HG02763 (cell line): ENCODE measurements around the gene SLAMF7.
"Not testable (repeated sequence)": the region's sequence is repeated elsewhere in the genome, so short reads cannot be mapped to it uniquely, and the experiment has no call there.

Experiments used
- ATAC-seq: cut with Tn5 transposase; IDR thresholded peaks from one replicate; pipeline ENCODE4 v1.9.1; 2021; ENCODE audit warnings: mild to moderate bottlenecking, moderate library complexity; ENCODE audit not compliant: unreplicated experiment

SLAMF7 gene

GRCh38 chr1:160720356-160721085, 18.5 kb upstream of the SLAMF7 start:
- no peak for ATAC-seq

DNA sequence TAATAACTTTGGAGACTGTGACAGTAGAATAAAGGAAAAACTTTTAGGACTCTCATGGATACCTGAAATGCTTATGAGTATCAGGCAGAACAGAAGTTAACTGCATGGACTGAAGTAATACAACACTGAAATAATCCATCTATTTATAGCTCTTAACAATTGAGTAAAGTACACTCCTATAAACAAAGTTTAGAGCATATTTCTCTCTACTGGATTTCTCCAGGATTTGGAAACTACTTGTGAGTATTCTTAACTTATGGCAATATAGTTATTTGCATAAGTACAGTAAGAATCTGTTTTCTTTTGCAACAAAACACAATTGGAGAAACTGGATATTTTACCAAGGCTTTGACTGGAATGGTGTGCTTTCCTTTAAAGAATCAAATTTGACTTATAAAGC, 17.6 kb upstream of the SLAMF7 start:
- ATAC-seq: no peak

- no peak for ATAC-seq
Observed at GRCh38 chr1:160722726-160723125, 16.3 kb upstream of the SLAMF7 start.

DNA sequence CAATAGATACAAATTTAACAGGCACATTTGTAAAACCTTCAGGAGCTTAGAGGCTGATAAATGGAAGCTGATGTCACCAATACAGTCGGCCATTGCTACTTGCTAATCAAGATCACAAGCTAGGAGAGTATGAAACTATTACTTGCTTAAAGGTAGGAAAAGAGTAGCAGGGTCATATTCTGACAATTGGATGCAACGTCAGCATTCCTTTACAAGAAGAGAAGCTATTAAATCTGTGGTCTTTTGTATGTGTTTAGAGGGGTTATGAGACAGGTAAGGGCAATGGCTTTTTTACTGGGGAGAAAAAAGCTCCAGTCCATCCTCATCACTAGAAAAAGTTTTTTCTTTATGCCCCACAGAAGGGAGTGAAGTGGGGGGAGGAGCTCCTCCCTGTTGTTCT, 15.7 kb upstream of the SLAMF7 start:
- no peak for ATAC-seq

DNA sequence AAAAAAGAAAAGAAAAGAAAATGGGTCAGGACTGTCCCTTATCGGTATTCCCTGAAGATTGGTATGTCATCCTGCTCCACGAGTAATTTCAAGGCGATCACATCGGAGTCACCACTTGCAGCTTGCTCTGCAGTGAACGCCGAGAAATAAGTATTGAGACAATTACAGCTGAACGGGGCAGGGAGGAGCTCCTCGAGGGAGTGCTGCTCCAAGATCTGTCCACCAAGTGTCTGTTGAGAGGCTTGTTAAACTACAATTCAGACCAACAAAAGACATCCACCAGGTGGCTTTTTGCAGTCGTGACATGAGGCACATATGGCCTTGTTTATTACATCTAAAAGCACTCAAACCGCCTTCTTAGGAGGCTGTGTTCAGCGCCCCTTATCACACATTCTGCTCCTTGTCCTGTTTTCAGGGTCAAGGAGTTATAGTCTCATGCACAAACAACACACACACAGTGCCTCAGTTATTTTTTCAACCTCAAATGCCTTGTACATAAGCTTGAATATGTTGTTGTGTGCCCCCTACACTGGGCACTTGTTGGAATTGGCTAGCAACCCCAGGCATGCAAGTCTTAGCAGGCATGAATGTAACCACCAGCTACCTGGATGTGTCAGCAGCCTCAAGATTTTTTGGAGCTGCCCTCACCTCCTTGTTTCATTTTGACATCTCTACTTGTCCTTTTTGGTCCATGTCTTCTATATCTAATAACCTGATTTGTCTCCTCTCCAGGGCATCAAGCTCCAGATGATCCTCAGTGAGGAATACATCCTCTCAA, 14.4 kb upstream of the SLAMF7 start:
- ATAC-seq: no peak

- peak; percentile 10 for ATAC-seq
Observed at GRCh38 chr1:160726114-160726497, 12.9 kb upstream of the SLAMF7 start.

DNA sequence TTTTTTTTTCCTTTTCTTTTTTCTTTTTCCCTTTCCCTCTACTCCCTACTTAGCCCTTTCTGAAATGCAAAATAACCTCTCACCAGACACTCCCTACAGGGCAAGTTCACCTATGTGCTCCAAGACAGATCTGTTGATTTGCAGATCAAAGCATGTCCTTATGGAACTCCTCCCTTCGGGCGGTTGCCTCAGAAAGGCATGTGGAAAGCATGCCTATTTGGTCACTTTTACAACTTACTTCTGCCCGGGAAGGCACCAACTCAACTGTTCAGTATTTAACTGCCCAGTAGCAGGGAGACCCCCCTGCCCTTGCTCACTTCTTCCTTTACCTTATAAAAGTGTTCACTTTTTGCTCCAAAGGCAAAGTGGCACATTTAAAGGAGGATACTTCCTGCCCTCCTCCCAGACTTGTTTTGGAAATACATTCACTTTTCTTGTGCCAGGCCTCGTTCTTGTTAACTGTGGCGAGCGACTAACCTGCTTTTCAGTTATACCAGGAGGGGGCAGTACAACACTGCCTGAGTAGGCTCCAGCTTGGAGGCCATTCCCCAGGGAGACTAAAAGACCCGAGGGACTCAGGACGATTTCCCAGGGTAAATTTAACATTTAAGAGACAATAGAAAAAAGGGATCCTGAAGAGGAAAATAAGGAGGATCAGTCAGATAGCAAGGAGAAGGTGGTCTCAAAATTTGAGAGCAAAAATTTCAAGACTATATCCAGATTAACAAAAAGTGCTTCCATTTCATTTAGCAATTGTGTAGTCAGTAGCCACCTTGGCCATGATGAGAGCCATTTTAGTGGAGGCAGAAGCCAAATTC, 12.3 kb upstream of the SLAMF7 start:
- ATAC-seq: peak; percentile 64

GRCh38 chr1:160727316-160727640, 11.8 kb upstream of the SLAMF7 start:
- no peak for ATAC-seq

DNA sequence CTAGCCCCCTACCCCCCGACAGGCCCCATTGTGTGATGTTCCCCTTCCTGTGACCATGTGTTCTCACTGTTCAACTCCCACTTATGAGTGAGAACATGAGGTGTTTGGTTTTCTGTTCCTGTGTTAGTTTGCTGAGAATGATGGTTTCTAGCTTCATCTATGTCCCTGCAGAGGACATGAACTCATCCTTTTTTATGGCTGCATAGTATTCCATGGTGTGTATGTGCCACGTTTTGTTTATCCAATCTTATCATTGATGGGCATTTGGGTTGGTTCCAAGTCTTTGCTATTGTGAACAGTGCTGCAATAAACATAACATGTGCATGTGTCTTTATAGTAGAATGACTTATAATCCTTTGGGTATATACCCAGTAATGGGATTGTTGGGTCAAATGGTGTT, 7.5 kb upstream of the SLAMF7 start:
- not testable (repeated sequence) for ATAC-seq

DNA sequence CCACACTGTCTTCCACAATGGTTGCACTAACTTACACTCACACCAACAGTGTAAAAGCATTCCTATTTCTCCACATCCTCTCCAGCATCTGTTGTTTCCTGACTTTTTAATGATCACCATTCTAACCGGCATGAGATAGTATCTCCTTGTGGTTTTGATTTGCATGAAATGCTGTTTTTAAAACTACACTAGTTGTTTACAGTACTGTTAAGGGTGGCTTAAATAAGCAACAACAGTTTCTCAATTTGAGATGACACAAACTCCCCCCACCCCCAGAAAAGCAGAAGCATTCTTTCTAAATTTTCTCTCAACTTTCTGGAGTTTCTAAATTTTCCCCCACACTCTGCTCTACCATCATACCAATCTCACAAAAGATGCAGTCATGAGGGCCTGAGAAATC, 7.1 kb upstream of the SLAMF7 start:
- no peak for ATAC-seq

DNA sequence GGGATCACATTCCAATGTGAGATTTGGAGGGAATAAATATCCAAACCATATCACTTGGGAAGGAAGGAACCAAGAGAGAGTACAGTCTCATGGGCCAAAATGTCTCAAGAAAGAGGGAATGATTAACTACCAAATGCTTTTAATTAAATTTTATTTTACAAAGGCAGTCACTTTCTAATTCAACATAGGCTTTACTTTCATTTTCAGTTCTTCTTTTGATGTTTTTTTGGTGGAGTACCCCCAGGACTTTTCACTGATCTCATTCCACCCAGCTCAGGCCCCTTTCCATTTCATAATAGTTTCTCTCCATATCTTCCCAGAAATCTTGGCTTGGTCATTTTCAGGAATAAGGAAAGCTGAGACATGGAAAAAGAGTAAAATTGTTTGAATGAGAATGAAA, 5.1 kb upstream of the SLAMF7 start:
- no peak for ATAC-seq

GRCh38 chr1:160734301-160734700, 4.7 kb upstream of the SLAMF7 start:
- no peak for ATAC-seq

DNA sequence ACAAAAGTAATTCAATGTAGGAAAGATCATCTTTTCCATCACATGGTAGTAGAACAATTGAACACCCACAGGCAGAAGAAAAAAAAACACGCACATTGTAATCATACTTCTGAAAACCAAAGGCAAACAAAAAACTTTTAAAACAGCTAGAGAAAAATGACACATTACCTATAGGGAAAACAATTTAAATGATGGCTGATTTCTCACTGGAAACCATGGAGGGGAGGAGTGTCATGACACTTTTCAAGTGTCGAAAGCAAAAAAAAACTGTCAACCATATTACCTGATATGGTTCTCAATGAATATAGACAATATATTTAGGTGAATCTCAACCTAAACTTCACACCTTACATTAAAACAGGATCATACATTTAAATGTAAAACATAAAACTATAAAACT, 776 bp upstream of the SLAMF7 start:
- ATAC-seq: no peak

DNA sequence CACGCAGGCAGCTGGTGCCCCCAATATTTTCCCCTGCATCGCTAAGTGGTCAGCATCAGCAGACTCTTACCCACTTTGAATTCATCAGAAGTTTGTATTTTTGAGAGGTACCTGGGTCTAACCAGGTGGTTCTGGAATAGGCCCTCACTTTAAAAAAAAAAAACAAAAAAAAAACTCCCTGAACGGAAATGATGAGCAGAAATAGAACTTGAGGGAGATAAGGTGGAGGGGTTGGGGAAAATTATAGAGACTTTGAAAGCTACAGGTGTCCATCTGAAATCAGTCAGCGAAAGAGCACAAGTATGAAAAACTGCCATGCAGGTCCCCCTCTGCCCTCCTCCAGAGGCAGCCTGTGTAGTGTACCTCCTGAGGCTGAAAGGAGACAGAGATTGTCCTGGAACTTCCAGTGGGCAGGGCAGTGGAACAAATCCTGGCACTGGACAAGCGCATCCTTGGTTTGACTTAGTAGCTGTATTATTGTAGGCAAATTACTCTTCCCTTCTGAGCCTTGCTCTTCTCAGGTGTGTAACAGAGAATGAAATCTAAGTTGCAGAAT, 1.2 kb downstream of the SLAMF7 start:
- no peak for ATAC-seq

GRCh38 chr1:160741092-160741501, 2.0 kb downstream of the SLAMF7 start:
- ATAC-seq: no peak

DNA sequence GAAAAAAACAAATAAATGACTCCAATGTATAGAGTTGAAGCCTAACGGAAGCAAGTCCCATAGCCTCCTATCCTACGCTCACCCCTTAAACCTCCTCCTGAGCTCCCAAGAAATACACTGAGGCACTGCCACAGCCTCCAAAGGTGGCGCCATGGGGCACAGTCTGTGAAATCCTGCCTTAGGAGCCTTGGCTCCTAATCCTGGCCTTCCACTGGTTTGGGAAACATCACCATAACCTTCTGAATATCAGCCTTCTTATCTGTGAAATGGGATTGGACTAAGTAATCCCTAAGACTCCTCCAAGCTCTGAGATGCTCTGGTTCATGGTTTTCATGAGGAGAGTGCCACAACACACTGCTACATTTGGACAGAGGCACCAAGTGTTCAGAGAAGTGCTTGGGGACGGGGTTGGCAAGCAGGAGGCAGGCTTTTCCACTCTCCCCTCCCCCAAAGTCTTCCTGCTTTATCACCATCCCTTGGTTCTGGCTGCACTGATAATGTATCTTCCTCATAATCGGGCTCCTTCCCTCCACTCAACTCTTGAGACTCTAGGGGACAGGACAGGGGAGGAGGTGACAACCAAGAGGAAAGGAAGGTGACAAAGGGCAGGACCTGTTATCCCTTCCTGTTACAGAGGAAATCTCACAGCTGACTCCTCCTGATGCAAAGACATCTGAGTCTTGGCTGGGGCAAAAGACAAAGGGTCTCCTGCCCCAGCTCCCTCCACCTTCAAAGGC, 2.7 kb downstream of the SLAMF7 start:
- ATAC-seq: no peak

DNA sequence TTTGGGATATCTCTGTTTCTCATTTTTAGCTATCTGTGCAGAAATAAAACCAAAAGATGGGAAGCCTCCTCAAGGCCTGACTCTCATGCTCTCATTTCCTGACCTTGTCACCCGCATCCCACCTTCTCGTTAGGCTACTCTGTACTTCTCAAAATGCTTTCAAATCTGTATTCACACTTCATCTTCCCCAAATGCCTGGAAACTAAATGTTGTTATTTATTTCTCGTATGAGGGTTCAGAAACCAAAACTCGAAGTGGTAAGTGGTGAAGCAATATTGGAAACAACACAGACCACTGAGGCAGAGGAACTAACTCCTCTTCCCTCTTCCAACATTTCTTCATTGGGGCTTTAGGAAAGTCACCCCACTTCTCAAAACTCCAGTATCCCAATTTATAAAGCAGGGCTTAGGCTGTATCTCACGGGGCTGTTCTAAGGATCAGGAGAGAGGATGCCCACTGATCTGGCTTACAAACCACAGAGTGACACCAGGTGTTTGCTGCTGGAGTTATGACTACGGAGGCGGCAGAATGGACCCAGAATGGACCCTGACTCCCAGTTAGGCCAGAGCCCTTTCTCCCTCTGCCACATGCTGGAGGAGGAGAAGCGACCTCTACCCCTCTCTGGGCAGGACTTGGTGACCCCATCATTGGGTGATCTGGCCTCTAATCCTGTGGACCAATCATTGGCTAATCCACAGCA, 3.5 kb downstream of the SLAMF7 start:
- ATAC-seq: no peak

- no peak for ATAC-seq
Observed at GRCh38 chr1:160743266-160743665, 4.2 kb downstream of the SLAMF7 start.

DNA sequence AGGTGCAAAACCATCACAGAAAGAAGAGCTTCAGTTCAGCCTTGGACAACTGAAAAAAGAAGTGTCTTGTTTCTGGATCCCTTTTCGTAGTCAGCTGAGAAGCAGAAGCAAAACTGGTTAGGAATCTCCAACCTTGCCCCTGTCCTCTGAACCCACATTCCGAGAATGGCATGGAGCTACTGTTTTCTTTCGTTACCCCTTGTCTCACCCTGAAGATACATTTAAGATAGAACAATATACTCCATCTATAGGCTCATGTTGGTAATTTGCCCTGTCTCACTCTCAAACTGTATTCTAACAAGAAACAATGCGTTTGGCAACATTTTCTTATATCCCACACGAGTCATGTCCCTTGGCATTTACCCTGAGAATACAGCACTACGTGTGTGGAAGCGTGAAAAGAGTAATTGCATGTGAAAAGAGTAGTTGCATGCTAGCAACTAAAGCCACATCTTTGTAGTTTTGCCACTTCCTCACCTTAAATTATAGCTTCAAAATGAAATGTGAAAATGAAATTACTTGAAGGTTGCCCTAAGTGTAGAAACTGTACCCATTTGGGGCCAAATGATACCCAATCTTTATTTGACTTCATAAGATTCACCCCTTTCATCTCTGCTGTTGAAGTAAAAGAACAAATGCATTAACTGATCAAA, 5.3 kb downstream of the SLAMF7 start:
- no peak for ATAC-seq
